HepG2 (cell line): ENCODE measurements around the gene F2RL3. TPM values are rescaled to one million over a fixed set of nuclear protein-coding genes. Genes with fewer than 3 reads are reported as not detected.

ENCODE experiments used
- ATAC-seq: fragments of 200-7000 bp; cut with Tn5 transposase; 3 replicates; pipeline ENCODE4 v1.9.1; 2020; ENCODE audit warnings: mild to moderate bottlenecking, moderate library complexity
- BruUV-seq: library from RNA; stranded (reverse); fragments of 400-500 nt; replicated peaks from 2 replicates; lab custom pipeline; 2021; lab: Mats Ljungman, UMichigan
- CTCF ChIA-PET: fragments of 300-600 bp; formaldehyde crosslinking; extraction: SDS; loops from one replicate; lab custom pipeline; 2021; ENCODE audit warnings: low total read pairs, inconsistent platforms, low intra/inter-chr PET ratio; lab: Yijun Ruan, JAX
- POLR2A ChIA-PET: fragments of 350-600 bp; sonication (Branson Sonifier 250); formaldehyde crosslinking; loops from one replicate; lab custom pipeline; 2020; ENCODE audit warnings: antibody characterized with exemption, inconsistent platforms; lab: Yijun Ruan, JAX
- DNase-seq: peaks from one replicate; pipeline ENCODE4 v3.0.0-alpha.2; 2015; ENCODE audit warnings: low spot score
- FAIRE-seq: peaks from 3 replicates; lab custom pipeline; 2011; peaks lifted over from hg19 to GRCh38; lab: Jason Lieb, UNC
- H2AFZ ChIP-seq: one replicate; pipeline ENCODE4 v1.6.1; 2011; ENCODE audit warnings: low read length, inconsistent platforms
- H3K27ac ChIP-seq: fragments of 300-600 bp; 3 replicates; pipeline ENCODE4 v1.8.0; 2011; ENCODE audit warnings: mixed run types, mild to moderate bottlenecking, mixed read lengths, low read length, inconsistent platforms; ENCODE audit not compliant: insufficient read depth; ENCODE audit errors: extremely low read length
- H3K27me3 ChIP-seq, 2 experiments: fragments of 200-600 bp in 1 of 2; 2 replicates in 1 of 2; 3 replicates in 1 of 2; pipeline versions ENCODE4 v1.6.0 to v1.8.0; 2011; ENCODE audit warnings: low read length in 2 of 2, mild to moderate bottlenecking in 2 of 2, moderate library complexity in 2 of 2, inconsistent platforms in 1 of 2; ENCODE audit not compliant: insufficient read depth in 2 of 2, control insufficient read depth in 1 of 2
- H3K36me3 ChIP-seq, 2 experiments: fragments of 200-600 bp in 1 of 2; replicated peaks in 1 of 2; 2 replicates in 1 of 2; 3 replicates in 1 of 2; pipeline versions ENCODE4 v1.5.1 to v1.8.0; 2011; ENCODE audit warnings: low read length in 2 of 2, inconsistent platforms in 1 of 2; ENCODE audit not compliant: insufficient read depth in 2 of 2, control insufficient read depth in 1 of 2
- H3K4me1 ChIP-seq: 2 replicates; pipeline ENCODE4 v1.5.1; 2012; ENCODE audit warnings: low read length, inconsistent platforms; ENCODE audit not compliant: insufficient read depth
- H3K4me2 ChIP-seq: 2 replicates; pipeline ENCODE4 v1.6.0; 2011; ENCODE audit warnings: low read depth, low read length, inconsistent platforms
- H3K4me3 ChIP-seq, 3 experiments: fragments of 200-600 bp in 1 of 3; sonication (generic), shearing (Covaris generic) in 1 of 3; replicated peaks in 1 of 3; 2 replicates each; pipeline ENCODE4 v1.5.1; 2011 to 2016; ENCODE audit warnings: low read length in 3 of 3, inconsistent platforms in 2 of 3, low read depth in 2 of 3, mild to moderate bottlenecking in 2 of 3, control low read depth in 1 of 3, mixed read lengths in 1 of 3; ENCODE audit not compliant: insufficient read depth in 1 of 3
- H3K79me2 ChIP-seq: one replicate; pipeline ENCODE4 v1.6.1; 2011; ENCODE audit warnings: low read length, inconsistent platforms; ENCODE audit not compliant: insufficient read depth
- H3K9ac ChIP-seq: 2 replicates; pipeline ENCODE4 v1.6.0; 2011; ENCODE audit warnings: mild to moderate bottlenecking, low read depth, low read length, inconsistent platforms; ENCODE audit not compliant: insufficient read depth
- H3K9me3 ChIP-seq: 2 replicates; pipeline ENCODE4 v1.5.1; 2012; ENCODE audit warnings: mild to moderate bottlenecking, low read length
- H4K20me1 ChIP-seq: 2 replicates; pipeline ENCODE4 v1.6.0; 2011; ENCODE audit warnings: inconsistent platforms, mild to moderate bottlenecking, low read length, moderate library complexity; ENCODE audit not compliant: insufficient read depth
- CCDC6 ChIP-seq: sonication (generic); formaldehyde crosslinking; IDR thresholded peaks from 2 replicates; pipeline ENCODE4 v1.8.1; 2022; ENCODE audit warnings: mild to moderate bottlenecking, missing genetic modification reagents, moderate library complexity
- FOXA3 ChIP-seq: IDR thresholded peaks from 2 replicates; pipeline ENCODE4 v1.6.1; 2016; ENCODE audit warnings: missing genetic modification reagents, missing compliant biosample characterization
- GATAD2A ChIP-seq: IDR thresholded peaks from 2 replicates; pipeline ENCODE4 v1.6.1; 2016
- HNRNPK ChIP-seq: fragments of 200-400 bp; formaldehyde crosslinking; IDR thresholded peaks from 2 replicates; pipeline ENCODE4 v1.6.1; 2018; ENCODE audit warnings: low read length, low read depth, moderate library complexity, mild to moderate bottlenecking; ENCODE audit not compliant: poor library complexity, severe bottlenecking
- KDM4B ChIP-seq: sonication (generic); formaldehyde crosslinking; IDR thresholded peaks from 2 replicates; pipeline ENCODE4 v1.4.0; 2020; ENCODE audit warnings: missing genetic modification reagents
- MAFK ChIP-seq, 2 experiments: IDR thresholded peaks in 1 of 2; conservative IDR thresholded peaks in 1 of 2; 2 replicates each; pipeline ENCODE4 v1.6.1; 2011; ENCODE audit warnings: improper control_type of control experiment in 2 of 2, low read length in 2 of 2
- NCOA2 ChIP-seq: sonication (generic); formaldehyde crosslinking; IDR thresholded peaks from 2 replicates; pipeline ENCODE4 v1.8.0; 2022; ENCODE audit warnings: inconsistent platforms
- NR2C2 ChIP-seq: sonication (generic); formaldehyde crosslinking; IDR thresholded peaks from 2 replicates; pipeline ENCODE4 v1.4.0; 2020; ENCODE audit warnings: missing genetic modification reagents, mild to moderate bottlenecking, moderate library complexity, borderline replicate concordance
- NR2F2 ChIP-seq: IDR thresholded peaks from 2 replicates; pipeline ENCODE4 v1.6.1; 2012; ENCODE audit warnings: low read depth, inconsistent platforms, borderline replicate concordance
- SIN3A ChIP-seq: IDR thresholded peaks from 2 replicates; pipeline ENCODE4 v1.6.1; 2011; ENCODE audit warnings: low read depth, mild to moderate bottlenecking, control low read depth, low read length, borderline replicate concordance
- SUZ12 ChIP-seq: fragments of 150-350 bp; IDR thresholded peaks from 2 replicates; pipeline ENCODE4 v1.6.1; 2014; ENCODE audit warnings: low read depth, low read length
- TAF15 ChIP-seq: fragments of 200-400 bp; formaldehyde crosslinking; IDR thresholded peaks from one replicate; pipeline ENCODE4 v1.6.1; 2018; ENCODE audit warnings: mild to moderate bottlenecking, low read depth, low read length; ENCODE audit not compliant: poor library complexity, severe bottlenecking
- ZNF121 ChIP-seq: sonication (generic); formaldehyde crosslinking; IDR thresholded peaks from 2 replicates; pipeline ENCODE4 v1.5.0; 2020; ENCODE audit warnings: mild to moderate bottlenecking, missing genetic modification reagents
- ZNF256 ChIP-seq: sonication (generic); formaldehyde crosslinking; conservative IDR thresholded peaks from 2 replicates; pipeline ENCODE4 v1.4.0; 2020; ENCODE audit warnings: missing genetic modification reagents
- ZNF34 ChIP-seq: sonication (generic); formaldehyde crosslinking; IDR thresholded peaks from 2 replicates; pipeline ENCODE4 v1.4.0; 2020; ENCODE audit warnings: mild to moderate bottlenecking, missing genetic modification reagents, borderline replicate concordance
- ZNF580 ChIP-seq: IDR thresholded peaks from 2 replicates; pipeline ENCODE4 v1.6.1; 2016; ENCODE audit warnings: low read depth, borderline replicate concordance
- WGBS: methylation state at CpG from one replicate; pipeline ENCODE4 v1.1.6; 2017; ENCODE audit warnings: low lambda C conversion rate; 5-methylcytosine and 5-hydroxymethylcytosine counted together
- in situ Hi-C: cut with HindIII; loops from 2 replicates; pipeline ENCODE4 v1.10.0; 2017; ENCODE audit warnings: low pct_unique_long_range_greater_than_20kb; ENCODE audit not compliant: extremely low pct_ligation_motif_present
- intact Hi-C: fragments of 100-400 bp; cut with micrococcal nuclease; formaldehyde crosslinking; loops from one replicate; pipeline ENCODE4 v1.10.0; 2022; ENCODE audit not compliant: unreplicated experiment
- polyA plus RNA-seq, 8 experiments: library from polyadenylated mRNA; depleted of rRNA in 3 of 8; stranded (reverse) in 7 of 8; unstranded in 1 of 8; fragments of >200 nt; fragmentation: Illumina TruSeq in 4 of 8; extraction: Trizol in 4 of 8; gene quantifications; 2 replicates each; pipeline versions ENCODE4 v1.2.1 to v1.2.3, GENCODE V29; 2011 to 2016; ENCODE audit warnings: low read depth in 4 of 8, missing spikeins in 1 of 8, mixed read lengths in 1 of 8; ENCODE audit not compliant: insufficient read depth in 1 of 8
- total RNA-seq, 5 experiments: library from RNA; depleted of rRNA; stranded (reverse); fragments of >200 nt; fragmentation: Illumina TruSeq; extraction: Trizol; gene quantifications; 2 replicates each; pipeline ENCODE4 v1.2.3, GENCODE V29; 2016; ENCODE audit warnings: low read depth in 1 of 5
- TF ChIP-seq, protein P1 (sequence below), 2 experiments: fragments of 450-650 bp in 1 of 2; sonication (generic) in 1 of 2; formaldehyde crosslinking; IDR thresholded peaks; 2 replicates each; pipeline versions ENCODE4 v1.5.0 to v1.8.0; 2020 to 2022; ENCODE audit warnings: mild to moderate bottlenecking in 1 of 2, missing genetic modification reagents in 1 of 2
- TF ChIP-seq, protein P2 (sequence below): sonication (generic); formaldehyde crosslinking; IDR thresholded peaks from 2 replicates; pipeline ENCODE4 v1.8.0; 2022; ENCODE audit warnings: mild to moderate bottlenecking, missing genetic modification reagents, moderate library complexity
- TF ChIP-seq, protein P3 (sequence below): sonication (generic); formaldehyde crosslinking; IDR thresholded peaks from 2 replicates; pipeline ENCODE4 v1.4.0; 2020; ENCODE audit warnings: missing genetic modification reagents

Gene F2RL3
- total and polyA plus RNA-seq, 2 of the 13 experiments (the other 11 are each of a cell fraction or from before 2014, with no cell fraction given), result not detected

DNA sequence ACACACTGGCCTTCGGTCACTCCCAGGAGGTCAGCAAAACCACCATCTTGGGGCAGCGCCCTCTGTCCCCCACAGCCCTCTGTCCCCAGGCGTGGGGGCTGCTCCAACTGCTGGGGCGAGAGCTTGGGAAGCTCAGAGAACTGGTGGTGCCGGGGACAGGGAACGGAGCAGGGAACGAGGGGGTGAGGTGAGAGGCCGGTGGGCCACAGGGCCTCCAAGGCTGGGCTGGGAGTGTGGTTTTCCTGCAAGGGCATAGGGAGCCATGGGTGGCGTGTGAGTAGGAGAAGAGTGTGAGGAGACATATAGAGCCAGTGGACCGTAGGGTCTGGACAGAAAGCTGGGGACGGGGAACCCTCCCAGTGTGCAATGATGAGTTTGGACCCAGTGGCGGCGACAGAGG, 34.1 kb downstream of the F2RL3 start:
- in situ Hi-C loops (no loop called here), intact Hi-C loops (no loop called here)
- no peak overlapping the region for H3K9ac ChIP-seq
- H3K79me2 ChIP-seq, result no peaks in the 10 kb centered on the region
- POLR2A ChIA-PET, result no interaction called here
- CTCF ChIA-PET, result no interaction called here
- DNase-seq (no peak), FAIRE-seq (no peak), ATAC-seq (no peak)
- H3K27me3 ChIP-seq, result peaks cover 3 to 15% of the 10 kb centered on the region in 2 experiments; a peak in 4 of 5 replicates
- no peaks in the 10 kb centered on the region for H3K9me3 ChIP-seq
- no peak overlapping the region for H3K4me2 ChIP-seq
- H4K20me1 ChIP-seq, result no peaks in the 10 kb centered on the region
- H3K36me3 ChIP-seq, result no peaks in the 10 kb centered on the region
- no peak for TF ChIP-seq GATAD2A (CRISPR knock-in tag)
- no peak for TF ChIP-seq SUZ12
- no peak for TF ChIP-seq ZNF256
- TF ChIP-seq SIN3A, result no peak
- no peak for TF ChIP-seq MAFK (conservative IDR thresholded peaks at IDR 0.05 in 1 of 2, IDR thresholded peaks at IDR 0.05 in 1 of 2; ENCODE audit: low read length in 2 of 2)
- TF ChIP-seq ZNF580 (CRISPR knock-in tag), result no peak
- no peak for TF ChIP-seq NCOA2
- TF ChIP-seq, protein P1, sequence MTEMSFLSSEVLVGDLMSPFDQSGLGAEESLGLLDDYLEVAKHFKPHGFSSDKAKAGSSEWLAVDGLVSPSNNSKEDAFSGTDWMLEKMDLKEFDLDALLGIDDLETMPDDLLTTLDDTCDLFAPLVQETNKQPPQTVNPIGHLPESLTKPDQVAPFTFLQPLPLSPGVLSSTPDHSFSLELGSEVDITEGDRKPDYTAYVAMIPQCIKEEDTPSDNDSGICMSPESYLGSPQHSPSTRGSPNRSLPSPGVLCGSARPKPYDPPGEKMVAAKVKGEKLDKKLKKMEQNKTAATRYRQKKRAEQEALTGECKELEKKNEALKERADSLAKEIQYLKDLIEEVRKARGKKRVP (CRISPR knock-in tag; IDR thresholded peaks at IDR 0.05), result no peak
- TF ChIP-seq, protein P2, sequence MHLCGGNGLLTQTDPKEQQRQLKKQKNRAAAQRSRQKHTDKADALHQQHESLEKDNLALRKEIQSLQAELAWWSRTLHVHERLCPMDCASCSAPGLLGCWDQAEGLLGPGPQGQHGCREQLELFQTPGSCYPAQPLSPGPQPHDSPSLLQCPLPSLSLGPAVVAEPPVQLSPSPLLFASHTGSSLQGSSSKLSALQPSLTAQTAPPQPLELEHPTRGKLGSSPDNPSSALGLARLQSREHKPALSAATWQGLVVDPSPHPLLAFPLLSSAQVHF (CRISPR knock-in tag), result no peak
- TF ChIP-seq HNRNPK, result no peak
- no peak for TF ChIP-seq CCDC6 (CRISPR knock-in tag)
- no peak for TF ChIP-seq NR2C2 (CRISPR knock-in tag)
- no peak for TF ChIP-seq KDM4B
- TF ChIP-seq ZNF121 (CRISPR knock-in tag), result no peak
- TF ChIP-seq, protein P3, sequence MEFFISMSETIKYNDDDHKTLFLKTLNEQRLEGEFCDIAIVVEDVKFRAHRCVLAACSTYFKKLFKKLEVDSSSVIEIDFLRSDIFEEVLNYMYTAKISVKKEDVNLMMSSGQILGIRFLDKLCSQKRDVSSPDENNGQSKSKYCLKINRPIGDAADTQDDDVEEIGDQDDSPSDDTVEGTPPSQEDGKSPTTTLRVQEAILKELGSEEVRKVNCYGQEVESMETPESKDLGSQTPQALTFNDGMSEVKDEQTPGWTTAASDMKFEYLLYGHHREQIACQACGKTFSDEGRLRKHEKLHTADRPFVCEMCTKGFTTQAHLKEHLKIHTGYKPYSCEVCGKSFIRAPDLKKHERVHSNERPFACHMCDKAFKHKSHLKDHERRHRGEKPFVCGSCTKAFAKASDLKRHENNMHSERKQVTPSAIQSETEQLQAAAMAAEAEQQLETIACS (CRISPR knock-in tag), result no peak
- no peak for TF ChIP-seq TAF15
- TF ChIP-seq NR2F2, result no peak
- TF ChIP-seq ZNF34 (CRISPR knock-in tag), result no peak
- TF ChIP-seq FOXA3, result no peak
- no peaks in the 10 kb centered on the region for H3K4me1 ChIP-seq
- H3K4me3 ChIP-seq, result no peak overlapping the region
- no peak overlapping the region for H2AFZ ChIP-seq
- no peak overlapping the region for H3K27ac ChIP-seq
- 38% methylated on average over 13 of the region's 13 CpGs for whole genome bisulfite sequencing
- no TSS peak for BruUV-seq
